ENCODE results near the gene CTNNB1. TPM values are rescaled to one million over a fixed set of nuclear protein-coding genes. Genes with fewer than 3 reads are reported as not detected.

The CTNNB1 gene
- total and polyA plus RNA-seq, 2 of the 13 experiments (the other 11 are each of a cell fraction or from before 2014, with no cell fraction given) = 398 to 489 TPM

DNA sequence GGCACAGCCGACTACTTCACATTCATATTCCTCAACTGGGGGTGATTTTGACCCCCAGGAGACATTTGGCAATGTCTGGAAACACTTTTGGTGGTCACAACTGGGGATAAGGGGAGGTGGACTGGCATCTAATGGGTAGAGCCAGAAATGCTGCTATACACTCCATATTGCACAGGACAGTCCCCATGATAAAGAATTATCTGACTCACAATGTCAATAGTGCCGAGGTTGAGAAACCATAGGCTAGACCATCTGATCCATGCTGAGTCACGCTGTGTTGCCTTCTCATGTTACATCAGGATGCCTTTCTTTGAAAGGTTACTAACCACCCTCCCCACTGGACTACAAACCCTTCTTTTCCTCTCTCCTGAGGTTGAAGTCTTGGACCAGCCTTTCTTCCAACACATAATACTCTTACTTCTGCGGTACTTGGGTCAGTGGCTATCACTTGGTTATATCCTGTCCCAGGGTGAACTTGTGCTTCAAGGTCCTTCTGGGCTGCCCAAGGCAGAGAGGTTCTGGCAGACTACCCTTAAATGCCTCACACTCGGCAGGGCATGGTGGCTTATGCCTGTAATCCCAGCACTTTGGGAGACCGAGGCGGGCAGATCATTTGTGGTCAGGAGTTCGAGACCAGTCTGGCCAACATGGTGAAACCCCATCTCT lies 68.8 kb downstream of the CTNNB1 start (continued):
- TF ChIP-seq ZNF781 (CRISPR knock-in tag; IDR thresholded peaks at IDR 0.05; ENCODE audit: borderline replicate concordance, not compliant biosample characterization) = no peak
- TF ChIP-seq RORA (CRISPR knock-in tag; IDR thresholded peaks at IDR 0.05) = no peak
- TF ChIP-seq SP2 (CRISPR knock-in tag; IDR thresholded peaks at IDR 0.05) = no peak
- TF ChIP-seq, protein P1, sequence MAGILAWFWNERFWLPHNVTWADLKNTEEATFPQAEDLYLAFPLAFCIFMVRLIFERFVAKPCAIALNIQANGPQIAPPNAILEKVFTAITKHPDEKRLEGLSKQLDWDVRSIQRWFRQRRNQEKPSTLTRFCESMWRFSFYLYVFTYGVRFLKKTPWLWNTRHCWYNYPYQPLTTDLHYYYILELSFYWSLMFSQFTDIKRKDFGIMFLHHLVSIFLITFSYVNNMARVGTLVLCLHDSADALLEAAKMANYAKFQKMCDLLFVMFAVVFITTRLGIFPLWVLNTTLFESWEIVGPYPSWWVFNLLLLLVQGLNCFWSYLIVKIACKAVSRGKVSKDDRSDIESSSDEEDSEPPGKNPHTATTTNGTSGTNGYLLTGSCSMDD (CRISPR knock-in tag; IDR thresholded peaks at IDR 0.05) = no peak
- TF ChIP-seq, protein P2, sequence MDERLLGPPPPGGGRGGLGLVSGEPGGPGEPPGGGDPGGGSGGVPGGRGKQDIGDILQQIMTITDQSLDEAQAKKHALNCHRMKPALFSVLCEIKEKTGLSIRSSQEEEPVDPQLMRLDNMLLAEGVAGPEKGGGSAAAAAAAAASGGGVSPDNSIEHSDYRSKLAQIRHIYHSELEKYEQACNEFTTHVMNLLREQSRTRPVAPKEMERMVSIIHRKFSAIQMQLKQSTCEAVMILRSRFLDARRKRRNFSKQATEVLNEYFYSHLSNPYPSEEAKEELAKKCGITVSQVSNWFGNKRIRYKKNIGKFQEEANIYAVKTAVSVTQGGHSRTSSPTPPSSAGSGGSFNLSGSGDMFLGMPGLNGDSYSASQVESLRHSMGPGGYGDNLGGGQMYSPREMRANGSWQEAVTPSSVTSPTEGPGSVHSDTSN (CRISPR knock-in tag; IDR thresholded peaks at IDR 0.05) = no peak
- peak; percentile 77; the same call in 1 of the 2 replicates for TF ChIP-seq ZNF281 (CRISPR knock-in tag; IDR thresholded peaks at IDR 0.05; ENCODE audit: borderline replicate concordance)
- no peak for TF ChIP-seq TRIM22 (IDR thresholded peaks at IDR 0.05)
- TF ChIP-seq, protein P3, sequence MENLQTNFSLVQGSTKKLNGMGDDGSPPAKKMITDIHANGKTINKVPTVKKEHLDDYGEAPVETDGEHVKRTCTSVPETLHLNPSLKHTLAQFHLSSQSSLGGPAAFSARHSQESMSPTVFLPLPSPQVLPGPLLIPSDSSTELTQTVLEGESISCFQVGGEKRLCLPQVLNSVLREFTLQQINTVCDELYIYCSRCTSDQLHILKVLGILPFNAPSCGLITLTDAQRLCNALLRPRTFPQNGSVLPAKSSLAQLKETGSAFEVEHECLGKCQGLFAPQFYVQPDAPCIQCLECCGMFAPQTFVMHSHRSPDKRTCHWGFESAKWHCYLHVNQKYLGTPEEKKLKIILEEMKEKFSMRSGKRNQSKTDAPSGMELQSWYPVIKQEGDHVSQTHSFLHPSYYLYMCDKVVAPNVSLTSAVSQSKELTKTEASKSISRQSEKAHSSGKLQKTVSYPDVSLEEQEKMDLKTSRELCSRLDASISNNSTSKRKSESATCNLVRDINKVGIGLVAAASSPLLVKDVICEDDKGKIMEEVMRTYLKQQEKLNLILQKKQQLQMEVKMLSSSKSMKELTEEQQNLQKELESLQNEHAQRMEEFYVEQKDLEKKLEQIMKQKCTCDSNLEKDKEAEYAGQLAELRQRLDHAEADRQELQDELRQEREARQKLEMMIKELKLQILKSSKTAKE (CRISPR knock-in tag; IDR thresholded peaks at IDR 0.05; ENCODE audit: borderline replicate concordance) = peak; percentile 62; the same call in 1 of the 2 replicates
- TF ChIP-seq HHEX (CRISPR knock-in tag; IDR thresholded peaks at IDR 0.05) = no peak
- TF ChIP-seq FOXM1 (CRISPR knock-in tag; IDR thresholded peaks at IDR 0.05) = no peak
- TF ChIP-seq HNRNPUL1 (IDR thresholded peaks at IDR 0.05; ENCODE audit: low read depth, low read length) = no peak
- no peak for TF ChIP-seq ZC3H13 (CRISPR knock-in tag; IDR thresholded peaks at IDR 0.05)
- no peak for TF ChIP-seq ZNF138 (CRISPR knock-in tag; IDR thresholded peaks at IDR 0.05; ENCODE audit: low read depth)
- no peak for TF ChIP-seq NR3C1 (CRISPR knock-in tag; IDR thresholded peaks at IDR 0.05)
- no peak for TF ChIP-seq REXO4 (CRISPR knock-in tag; IDR thresholded peaks at IDR 0.05; ENCODE audit: borderline replicate concordance)
- TF ChIP-seq ATRX (CRISPR knock-in tag; IDR thresholded peaks at IDR 0.05; ENCODE audit: borderline replicate concordance) = no peak
- TF ChIP-seq HIVEP1 (CRISPR knock-in tag; IDR thresholded peaks at IDR 0.05) = no peak
- TF ChIP-seq ZSCAN12 (CRISPR knock-in tag; IDR thresholded peaks at IDR 0.05) = no peak
- TF ChIP-seq, protein P4, sequence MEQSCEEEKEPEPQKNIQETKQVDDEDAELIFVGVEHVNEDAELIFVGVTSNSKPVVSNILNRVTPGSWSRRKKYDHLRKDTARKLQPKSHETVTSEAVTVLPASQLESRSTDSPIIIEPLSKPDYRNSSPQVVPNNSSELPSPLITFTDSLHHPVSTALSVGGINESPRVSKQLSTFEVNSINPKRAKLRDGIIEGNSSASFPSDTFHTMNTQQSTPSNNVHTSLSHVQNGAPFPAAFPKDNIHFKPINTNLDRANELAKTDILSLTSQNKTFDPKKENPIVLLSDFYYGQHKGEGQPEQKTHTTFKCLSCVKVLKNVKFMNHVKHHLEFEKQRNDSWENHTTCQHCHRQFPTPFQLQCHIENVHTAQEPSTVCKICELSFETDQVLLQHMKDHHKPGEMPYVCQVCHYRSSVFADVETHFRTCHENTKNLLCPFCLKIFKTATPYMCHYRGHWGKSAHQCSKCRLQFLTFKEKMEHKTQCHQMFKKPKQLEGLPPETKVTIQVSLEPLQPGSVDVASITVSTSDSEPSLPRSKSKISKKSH (CRISPR knock-in tag; IDR thresholded peaks at IDR 0.05; ENCODE audit: borderline replicate concordance) = no peak
- no peak for TF ChIP-seq SRY (CRISPR knock-in tag; IDR thresholded peaks at IDR 0.05)

Data from HepG2 (cell line).